GM18951 (cell line): Measurements from ENCODE around the gene CTDNEP1.

Source experiments
- POLR2A ChIP-seq: IDR thresholded peaks from 4 replicates; pipeline ENCODE4 v1.6.1; 2011; ENCODE audit warnings: mild to moderate bottlenecking; ENCODE audit not compliant: insufficient read length, insufficient read depth; ENCODE audit errors: extremely low read depth
- in situ Hi-C: fragments of 300-500 bp; cut with MboI; formaldehyde crosslinking; loops from one replicate; pipeline ENCODE4 v1.12.0; 2022; ENCODE audit warnings: low sequenced_read_pairs, mixed read lengths, inconsistent platforms; ENCODE audit not compliant: unreplicated experiment

CTDNEP1 gene

GRCh38 chr17:7236808-7237207, 14.7 kb downstream of the CTDNEP1 start:
- no peak for TF ChIP-seq POLR2A
- in situ Hi-C loops = no loop called here

- TF ChIP-seq POLR2A = peak; percentile 21
- in situ Hi-C loops = no loop called here
Observed at GRCh38 chr17:7235693-7236665, 15.6 kb downstream of the CTDNEP1 start.

- in situ Hi-C loops = no loop called here
- TF ChIP-seq POLR2A = peak; percentile 78
Observed at GRCh38 chr17:7234083-7234951, 17.2 kb downstream of the CTDNEP1 start, which contains the start of gene DVL2. TSS of gene DVL2 (minus strand) at chr17:7234517. CDS start at chr17:7234262, 255 bp downstream.

GRCh38 chr17:7233701-7234082, 17.8 kb downstream of the CTDNEP1 start:
- in situ Hi-C loops = no loop called here
- TF ChIP-seq POLR2A = no peak

GRCh38 chr17:7232114-7232513, 19.4 kb downstream of the CTDNEP1 start:
- no peak for TF ChIP-seq POLR2A
- in situ Hi-C loops = no loop called here

GRCh38 chr17:7229504-7229903, 22.0 kb downstream of the CTDNEP1 start:
- in situ Hi-C loops = no loop called here
- no peak for TF ChIP-seq POLR2A

- in situ Hi-C loops = no loop called here
- TF ChIP-seq POLR2A = no peak
Observed at GRCh38 chr17:7228920-7229319, 22.6 kb downstream of the CTDNEP1 start.

- in situ Hi-C loops = no loop called here
- TF ChIP-seq POLR2A = no peak
Observed at GRCh38 chr17:7226721-7227710, 24.5 kb downstream of the CTDNEP1 start.

- in situ Hi-C loops = no loop called here
Observed at GRCh38 chr17:7225711-7226331, 25.7 kb downstream of the CTDNEP1 start.

GRCh38 chr17:7224661-7225111, 26.8 kb downstream of the CTDNEP1 start:
- no peak for TF ChIP-seq POLR2A
- in situ Hi-C loops = no loop called here

More at GRCh38 chr17:7225711-7226331, 25.7 kb downstream of the CTDNEP1 start:
- TF ChIP-seq POLR2A = no peak

- TF ChIP-seq POLR2A = no peak
- in situ Hi-C loops = no loop called here
Observed at GRCh38 chr17:7224110-7224509, 27.4 kb downstream of the CTDNEP1 start.

- in situ Hi-C loops = no loop called here
- no peak for TF ChIP-seq POLR2A
Observed at GRCh38 chr17:7223375-7223774, 28.2 kb downstream of the CTDNEP1 start.

- no peak for TF ChIP-seq POLR2A
- in situ Hi-C loops = no loop called here
Observed at GRCh38 chr17:7222972-7223292, 28.6 kb downstream of the CTDNEP1 start.
